NCI-H774 (cell line): ENCODE data around the gene PRR14.

ENCODE experiments used
- DNase-seq: peaks from one replicate; lab custom pipeline; 2025; lab: John Stamatoyannopoulos, UW

Gene PRR14

DNA sequence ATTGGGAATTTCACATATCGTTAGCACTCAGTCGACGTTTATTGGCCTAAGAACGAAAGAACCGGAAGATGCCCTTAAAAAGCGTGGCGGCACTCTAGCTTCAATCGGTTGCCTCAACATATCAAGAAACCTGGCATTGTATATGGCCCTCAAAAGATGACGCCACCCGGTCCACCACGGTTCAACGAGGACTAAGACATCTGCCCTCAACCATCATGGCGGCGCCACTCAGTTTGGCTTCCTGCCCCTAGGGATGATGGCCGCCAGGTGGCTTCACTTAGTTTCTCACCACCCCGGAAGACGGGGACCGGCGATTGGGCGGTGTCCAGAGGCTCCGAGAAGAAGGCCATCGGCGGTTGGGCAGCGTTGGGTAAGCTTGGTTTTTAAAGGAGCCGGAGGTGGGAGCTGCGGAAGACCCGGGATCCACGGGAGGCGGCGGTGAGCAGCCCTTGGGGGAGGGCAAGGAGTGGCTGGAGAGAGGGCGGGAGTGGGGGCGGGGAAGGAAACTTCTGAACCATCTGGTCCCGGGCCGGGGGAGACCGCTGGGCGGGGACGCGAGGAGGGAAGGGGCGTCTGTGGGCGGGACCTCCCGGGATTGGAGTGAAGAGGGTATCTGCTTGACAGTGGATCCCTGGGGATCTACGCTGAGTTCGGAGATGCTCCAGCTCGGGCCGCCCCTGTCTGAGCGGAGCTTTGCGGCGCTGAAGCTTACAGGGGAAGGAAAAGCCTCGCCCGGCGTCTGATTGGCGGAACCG, at the start of gene PRR14:
TSS of gene PRR14 (plus strand) at position 592 of the 755 bp plus-strand sequence. CDS start 686 bp downstream, outside the sequence.
- peak; percentile 98 for DNase-seq

DNA sequence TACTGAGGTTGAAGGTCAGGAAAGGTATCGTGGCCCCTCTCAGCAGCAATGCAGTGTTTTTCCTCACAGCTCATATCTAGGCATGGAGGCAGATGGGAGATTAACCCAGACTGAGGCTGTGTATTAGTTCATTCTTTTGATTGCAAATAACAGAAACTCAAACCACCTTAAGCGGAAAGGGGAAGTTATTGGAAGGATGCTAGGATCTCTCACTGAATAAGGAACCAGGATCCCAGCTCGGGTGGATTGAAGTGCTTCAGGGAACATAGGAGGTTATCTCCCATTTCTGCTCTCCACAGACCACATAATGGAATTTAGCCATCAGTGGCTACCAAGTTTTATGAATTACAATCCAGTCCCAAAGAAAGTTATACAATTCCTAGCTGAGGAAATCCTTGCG, 48.8 kb upstream of the PRR14 start:
- DNase-seq, result no peak

DNA sequence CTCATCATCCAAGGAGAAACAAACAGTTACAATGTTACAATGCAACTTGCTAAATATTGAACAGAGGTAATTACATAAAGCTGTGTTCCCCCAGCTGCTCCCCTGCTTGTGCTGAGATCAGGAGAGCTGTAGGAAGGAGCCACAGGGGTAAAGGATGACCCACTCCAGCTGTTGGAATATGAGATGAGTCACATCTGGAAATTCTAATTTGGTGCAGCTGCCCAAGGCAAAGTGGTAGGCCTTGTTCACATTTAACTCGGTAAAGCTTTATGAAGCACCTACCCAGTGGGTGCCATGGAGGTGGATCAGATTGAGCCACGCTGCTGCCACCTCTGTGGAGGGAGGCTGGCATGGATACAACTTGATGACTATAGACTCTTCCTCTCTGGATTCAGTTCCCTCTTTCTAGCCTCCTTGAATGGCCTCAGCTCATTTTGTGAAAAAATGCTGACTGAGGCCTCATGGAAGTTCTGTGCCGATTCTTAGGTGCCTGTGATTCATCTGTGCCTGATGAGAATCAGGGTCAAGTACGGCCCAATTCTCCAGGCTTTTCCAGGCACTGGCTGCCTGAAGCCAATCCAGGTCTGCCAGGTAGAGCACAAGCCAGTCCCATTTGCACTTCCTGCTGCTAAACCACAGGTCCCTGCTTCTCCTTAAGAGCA, 48.0 kb upstream of the PRR14 start:
- DNase-seq, result no peak

DNA sequence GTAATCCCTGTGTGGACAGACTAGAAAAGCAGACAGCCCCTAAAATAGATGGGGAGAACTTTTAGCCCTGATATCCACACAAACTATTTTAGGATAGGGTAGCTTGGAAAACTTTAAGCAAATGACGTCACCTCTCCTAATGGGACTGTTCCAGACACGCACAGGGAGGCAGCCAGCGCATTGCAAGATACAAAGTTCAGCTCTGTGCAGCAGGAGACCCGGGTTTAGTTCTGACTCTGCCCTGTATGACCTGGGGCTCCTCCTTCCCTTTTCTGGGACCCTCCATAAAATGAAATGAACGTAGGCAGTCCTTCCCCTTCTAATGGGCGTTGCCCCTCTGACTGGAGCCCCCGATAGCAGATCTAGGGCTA, 46.8 kb upstream of the PRR14 start:
- DNase-seq, result no peak

DNA sequence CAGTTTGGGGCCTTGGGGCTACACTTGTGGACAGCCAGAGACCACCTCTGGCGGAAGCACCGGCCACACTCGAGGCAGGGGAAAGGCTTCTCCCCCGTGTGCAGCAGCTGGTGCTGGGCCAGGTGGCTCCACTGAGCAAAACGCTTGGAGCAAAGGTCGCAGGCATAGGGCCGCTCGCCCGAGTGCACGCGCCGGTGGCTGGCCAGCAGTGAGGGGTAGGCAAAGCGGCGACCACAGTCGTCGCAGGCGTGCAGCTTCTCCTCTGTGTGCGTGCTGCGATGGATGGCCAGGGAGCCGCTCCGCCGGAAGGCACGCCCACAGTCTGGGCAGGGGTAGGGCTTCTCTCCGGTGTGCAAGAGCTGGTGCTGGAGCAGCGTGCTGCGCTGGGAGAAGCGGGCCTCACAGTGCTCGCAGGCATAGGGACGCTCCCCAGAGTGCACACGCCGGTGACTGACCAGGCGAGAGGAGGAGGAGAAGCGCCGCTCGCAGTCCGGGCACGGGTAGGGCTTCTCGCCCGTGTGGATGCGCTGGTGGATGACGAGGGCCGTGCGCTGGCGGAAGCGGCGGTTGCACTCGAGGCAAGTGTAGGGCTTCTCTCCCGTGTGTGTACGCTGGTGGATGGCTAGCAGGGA, 46.3 kb upstream of the PRR14 start:
- DNase-seq, result no peak

DNA sequence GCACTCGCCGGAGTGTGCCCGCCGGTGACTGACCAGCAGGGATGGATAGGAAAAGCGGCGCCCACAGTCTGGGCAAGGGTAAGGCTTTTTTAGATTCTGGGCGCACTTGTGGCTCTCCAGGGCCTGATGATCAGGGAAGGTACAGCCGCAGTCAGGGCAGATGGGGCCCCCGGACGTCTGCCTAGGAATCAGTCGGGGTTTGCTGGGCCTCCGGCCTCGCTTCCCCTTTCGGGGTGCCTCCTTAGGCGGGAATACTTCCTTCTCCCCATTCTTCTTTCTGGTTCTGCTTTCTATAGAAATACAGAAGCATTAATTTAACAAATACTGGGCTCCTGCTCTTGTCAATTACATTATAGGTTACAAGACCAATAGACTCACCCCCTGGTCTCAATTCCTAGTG, 45.6 kb upstream of the PRR14 start:
- no peak for DNase-seq

DNA sequence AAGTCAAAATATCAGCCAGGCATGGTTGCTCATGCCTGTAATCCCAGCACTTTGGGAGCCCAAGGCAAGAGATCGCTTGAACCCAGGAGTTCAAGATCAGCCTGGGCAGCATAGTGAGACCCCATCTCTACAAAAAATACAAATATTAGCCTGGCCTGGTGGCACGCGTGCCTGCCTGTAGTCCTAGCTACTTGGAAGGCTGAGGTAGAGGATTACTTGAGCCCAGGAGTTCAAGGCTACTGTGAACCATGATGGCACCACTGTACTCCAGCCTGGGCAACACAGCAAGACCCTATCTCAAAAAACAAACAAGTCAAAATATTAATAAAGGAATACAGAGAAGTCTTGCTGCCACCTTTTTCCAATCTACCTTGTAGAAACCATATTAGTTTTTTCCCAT, 44.8 kb upstream of the PRR14 start:
- DNase-seq, result no peak

DNA sequence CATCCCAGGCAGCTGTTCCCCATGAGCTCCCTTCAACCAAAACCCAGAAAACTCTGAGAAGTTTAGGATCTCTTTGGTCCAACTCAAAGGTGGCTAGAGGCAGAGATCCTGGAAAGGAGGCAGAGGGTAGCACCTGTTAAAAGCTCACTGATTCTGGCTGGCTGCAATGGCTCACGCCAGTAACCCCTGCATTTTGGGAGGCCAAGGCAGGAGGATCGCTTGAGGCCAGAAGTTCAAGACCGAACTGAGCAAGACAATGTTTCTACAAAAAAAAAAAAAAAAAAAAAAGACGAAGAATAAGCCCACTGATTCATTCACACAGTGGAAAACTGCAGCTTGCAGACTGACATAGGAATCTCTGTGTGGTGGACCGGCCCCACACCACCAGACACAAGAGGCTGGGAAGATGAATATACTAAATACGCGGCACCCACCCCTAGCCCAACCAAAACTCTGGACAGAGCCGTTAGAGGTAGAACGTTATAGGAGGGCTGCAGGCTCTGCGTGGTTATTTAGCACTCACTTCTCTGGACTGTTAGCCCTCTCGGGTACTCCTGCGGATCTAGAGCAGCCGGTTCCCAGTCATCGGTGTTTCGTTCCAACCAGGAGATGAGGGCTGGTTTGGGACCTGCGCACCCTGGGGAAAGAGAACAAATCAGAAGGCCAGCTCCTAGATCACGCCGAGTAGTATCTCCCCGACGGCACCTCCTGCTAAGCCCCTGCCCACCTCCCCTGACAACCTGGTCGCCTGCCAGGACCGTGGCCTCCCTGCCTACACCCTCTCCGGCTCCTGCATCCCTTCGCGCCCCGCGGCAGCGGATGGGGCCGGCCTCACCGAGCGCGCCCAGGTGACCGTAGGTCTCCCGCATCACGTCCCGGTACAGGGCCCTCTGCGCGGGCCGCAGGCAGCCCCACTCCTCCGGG, 41.5 kb upstream of the PRR14 start:
- DNase-seq, result peak; percentile 21

DNA sequence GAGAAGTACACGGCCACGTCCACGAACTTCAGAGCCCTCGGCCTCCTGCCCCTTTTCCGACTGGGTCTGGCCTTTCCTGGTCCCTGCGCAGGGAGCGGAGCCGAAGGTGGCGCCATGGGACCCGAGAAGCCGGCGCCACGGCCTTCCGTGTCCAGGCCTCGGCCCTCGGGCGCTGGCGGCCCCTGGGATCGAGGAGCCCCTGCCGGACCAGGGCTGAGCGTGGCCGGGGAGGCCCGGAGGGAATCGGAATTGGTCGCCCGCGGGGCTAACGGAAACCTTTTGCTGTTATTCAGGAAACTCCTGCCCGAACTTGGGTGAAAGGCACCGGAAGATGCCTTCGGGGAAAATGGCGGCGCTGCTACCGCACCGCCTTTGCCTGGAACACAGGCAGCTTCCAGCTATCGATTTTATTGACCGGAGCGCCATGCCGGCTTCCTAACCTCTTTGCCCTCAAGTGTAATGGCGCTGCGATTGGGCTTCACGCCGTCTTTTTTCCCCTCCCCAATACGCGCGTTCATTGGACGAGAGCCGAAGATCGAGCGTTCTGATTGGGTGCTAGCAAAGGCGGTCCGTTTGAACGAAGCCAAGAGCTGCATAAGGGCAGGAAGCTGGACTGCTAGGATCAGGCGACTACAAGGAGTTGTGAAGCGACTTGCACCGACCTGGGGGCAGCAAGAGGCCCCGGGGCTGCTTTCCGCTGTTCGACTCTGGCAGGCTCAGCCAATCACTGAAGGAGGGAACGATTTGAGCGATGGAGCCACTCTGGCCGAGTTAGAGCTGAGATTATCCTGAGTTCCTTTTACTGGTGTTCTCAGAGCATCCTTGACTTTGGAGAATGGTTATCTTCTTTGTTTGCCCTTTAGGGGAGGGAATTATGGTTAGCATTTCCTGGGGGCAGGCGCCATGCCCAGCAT, 40.6 kb upstream of the PRR14 start, which contains the start of gene ZNF689:
TSS of gene ZNF689 (minus strand) at position 464 of the 914 bp plus-strand sequence. CDS start at position 116, 348 bp downstream.
- DNase-seq, result peak; percentile 96

DNA sequence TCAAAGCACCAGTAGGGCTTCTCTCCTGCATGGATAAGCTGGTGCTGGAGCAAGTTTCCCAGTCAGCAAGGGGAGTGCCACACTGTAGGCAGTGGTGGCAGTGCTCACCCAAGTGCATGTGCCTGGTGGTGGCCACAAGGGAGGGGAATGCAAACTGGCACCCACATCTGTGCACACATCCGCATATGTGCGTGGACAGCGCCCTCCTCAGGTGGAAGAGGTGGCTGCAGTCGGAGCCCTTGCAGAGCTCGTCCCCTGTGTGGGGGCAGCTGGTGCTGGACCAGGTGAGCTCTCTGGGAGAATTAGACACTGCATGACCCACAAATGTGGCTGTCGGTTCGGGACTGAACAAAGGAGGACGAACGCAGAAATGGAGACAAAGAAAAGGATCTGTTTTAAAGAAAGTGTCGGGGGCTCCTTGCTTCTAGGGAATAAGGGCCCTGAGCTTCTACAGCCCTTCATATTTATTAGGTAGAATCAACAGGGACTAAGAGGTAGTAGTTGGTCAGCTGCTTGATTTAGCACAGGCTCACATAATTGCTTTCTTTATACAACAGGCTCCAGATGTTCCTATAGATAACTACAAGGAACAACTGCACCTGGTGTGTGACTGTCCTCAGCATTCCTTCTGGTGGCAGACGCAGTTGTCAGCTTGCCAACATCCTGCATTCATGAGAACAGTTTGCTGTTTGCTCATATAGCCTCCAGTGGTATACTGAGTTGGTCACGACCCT, 35.2 kb upstream of the PRR14 start:
- peak; percentile 51 for DNase-seq

DNA sequence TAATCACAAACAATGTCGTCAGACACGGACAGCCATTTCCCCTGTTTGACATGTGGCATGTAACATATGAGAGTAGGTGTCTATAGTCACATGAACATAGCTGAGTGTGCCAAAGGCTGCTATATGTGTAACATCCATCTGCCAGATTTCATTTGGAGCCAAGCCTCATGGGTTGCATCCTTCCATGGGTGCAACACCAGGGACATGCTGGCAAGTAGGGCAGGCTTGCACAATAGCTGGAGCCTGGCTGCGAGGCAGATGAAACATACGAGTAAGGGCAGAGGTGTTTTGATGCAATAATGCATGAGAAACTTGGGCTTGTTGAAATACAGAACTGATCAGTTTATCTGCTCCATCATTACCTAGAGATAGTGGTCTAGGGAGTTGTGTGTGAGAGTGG, 31.6 kb upstream of the PRR14 start:
- DNase-seq, result no peak

DNA sequence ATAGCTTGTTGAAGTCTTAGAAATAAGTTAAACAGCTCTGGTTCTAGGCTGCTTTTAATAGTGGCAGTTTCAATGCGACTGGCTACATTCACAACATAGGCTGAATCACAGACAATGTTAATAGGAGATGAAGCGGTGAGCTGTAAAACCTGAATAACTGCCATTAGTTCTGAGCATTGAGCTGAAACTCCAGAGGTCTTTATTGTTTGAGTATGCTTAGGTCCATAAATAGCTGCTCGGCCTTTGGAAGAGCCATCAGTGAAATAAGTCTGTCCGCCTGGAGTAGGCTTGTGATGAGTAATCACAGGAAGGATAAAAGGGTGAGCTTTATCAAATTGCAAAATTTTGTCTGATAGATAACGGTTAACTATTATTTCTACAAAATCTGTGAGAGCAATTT, 31.1 kb upstream of the PRR14 start:
- no peak for DNase-seq

DNA sequence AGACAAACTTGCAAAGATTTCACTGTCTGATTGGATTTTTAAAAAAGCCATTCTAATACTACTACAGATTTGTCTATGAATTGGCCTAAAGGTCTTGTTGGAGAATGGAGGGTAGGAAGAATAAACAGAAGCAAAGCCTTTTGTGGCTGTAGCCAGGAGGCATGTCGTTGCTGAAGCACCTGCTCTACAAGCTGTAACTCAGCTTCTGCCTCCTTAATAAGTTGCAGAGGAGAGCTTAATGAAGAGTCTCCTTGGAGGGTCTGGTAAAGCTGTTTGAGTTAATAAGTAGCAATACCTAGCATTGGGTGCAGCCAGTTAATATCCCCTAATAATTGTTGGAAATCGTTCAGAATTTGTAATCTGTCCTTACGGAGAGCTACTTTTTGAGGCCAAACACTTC, 30.6 kb upstream of the PRR14 start:
- no peak for DNase-seq

DNA sequence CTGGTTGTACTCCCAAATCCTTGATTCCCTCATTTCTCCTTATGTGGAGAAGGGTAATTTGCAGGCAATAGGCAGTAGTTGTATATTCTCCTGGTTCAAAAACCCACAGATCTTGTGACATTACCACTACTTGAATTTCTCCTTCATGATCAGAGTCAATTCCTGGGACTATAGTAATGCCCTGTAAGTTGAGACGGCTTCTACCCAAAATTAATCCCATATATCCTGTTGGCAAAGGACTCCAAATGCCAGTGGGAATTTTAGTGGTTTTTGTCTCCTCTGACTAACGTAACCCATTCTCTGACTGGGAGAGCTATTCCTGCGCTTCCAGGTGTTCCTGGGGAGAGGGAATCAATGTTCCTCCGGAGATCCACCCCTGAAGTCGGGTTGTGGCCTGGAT, 29.0 kb upstream of the PRR14 start:
- no peak for DNase-seq

DNA sequence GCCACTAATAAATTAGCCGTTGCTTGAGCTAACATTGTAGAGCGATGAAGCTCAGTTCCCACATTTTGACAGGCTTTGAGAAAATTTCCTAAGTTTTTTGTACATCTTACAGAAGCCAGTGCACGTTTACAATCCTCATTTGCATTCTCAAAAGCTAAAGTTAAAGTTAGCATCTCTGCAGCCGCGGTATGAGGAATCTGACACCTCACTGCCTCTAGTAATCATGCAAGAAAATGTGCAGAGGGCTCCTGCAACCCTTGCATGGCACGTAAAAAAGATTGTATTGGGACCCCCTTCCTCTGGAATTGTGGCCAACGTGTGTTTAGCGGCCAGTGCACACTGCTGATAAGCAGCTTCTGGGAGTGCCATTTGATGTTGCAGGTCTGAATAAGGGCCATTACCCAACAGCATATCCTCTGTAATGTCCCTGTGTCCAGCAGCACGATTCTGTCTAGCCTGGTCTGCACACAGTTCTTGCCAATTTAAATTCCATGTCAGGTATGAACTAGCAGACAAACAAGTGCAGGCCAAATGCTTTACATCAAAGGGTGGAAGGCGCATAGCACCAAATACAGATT, 28.2 kb upstream of the PRR14 start:
- DNase-seq, result no peak

DNA sequence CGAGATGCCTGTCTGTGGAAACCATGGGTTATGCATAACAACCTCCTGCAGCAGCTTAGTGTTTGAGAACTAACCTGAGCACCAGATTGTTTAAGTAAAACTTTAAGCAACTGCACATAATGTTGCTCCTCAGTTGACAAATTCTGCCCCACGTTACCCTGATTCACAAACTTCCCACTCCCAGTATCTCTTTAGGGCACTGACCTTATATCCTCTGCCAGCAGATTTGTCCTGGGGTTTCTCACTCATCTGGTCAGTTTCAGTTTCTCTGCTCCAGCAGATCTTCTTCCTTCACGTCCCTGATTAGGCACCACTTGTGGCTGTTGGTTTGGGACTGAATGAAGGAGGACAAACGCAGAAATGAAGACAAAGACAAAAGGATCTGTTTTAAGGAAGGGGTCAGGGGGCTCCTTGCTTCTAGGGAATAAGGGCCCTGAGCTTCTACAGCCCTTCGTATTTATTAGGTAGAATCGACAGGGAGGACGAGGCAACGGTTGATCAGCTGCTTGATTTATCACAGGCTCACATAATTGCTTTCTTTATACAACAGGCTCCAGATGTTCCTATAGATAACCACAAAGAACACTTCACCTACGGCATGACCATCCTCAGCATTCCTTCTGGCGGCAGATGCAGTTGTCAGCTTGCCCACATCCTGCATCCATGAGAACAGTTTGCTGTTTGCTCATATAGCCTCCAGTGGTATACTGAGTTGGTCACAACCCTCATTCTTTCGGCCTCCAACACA, 27.1 kb upstream of the PRR14 start:
- DNase-seq, result no peak

DNA sequence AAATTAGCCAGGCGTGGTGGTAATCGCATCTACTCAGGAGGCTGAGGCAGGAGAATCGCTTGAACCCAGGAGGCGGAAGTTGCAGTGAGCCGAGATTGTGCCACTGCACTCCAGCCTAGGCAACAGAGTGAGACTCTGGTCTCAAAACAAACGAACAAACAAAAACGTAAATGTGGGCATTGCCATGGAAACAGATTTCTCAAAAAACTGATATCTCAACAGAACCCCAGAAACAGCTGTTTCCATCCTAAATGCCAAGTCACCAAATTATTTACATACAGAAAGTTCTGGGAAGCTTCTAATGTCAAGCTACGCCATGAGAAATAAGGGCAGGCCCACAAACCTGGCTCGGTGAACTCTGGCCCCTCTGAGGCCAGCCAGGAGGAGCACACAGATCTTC, 24.5 kb upstream of the PRR14 start:
- DNase-seq, result no peak

DNA sequence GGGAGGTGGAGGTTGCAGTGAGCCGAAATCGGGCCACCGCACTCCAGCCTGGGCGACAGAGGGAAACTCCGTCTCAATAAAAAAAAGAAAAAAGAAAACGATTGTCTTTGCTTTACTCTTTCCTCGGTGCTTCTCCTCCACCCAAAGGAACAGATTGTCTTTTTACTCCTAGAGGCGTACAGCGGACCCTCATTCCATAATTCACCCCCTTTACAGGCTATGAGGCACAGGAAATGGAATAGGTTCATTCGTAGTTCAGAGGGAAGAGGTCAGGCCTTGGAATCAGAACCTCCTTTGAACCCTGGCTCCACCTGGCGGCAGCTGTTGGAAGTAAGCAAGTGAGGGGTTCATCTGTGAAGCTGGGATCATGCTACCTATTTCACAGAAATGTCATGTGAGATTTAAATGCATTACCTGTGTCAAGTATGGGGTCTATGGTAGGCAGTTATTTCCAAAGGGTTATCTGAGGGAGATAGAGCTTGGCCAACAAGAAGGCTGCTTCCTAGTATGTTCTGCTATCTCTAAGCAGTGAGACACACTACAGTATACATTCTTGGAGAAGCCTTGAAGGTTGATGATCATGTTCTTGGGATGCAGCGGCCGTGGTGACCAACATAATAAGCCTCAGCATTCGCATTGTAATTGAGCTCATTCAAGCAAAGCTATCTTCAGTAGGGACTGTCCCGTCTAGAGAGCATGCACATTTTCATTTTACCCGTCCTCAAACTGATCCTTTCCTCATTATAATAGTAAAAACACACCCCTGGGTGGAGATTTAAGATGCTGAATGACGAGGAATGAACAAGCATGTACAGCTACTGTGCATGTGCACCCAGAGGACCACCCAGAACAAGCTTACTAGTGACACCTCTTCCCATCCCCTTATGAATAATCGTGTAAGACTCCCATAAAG, 21.9 kb upstream of the PRR14 start:
- DNase-seq, result peak; percentile 68
